GM12878 (cell line): ENCODE results near the gene RALGPS1. TPM values are rescaled to one million over a fixed set of nuclear protein-coding genes. Genes with fewer than 3 reads are reported as not detected.

Source experiments
- CBX3 ChIP-seq: fragments of 200-600 bp; sonication (generic); IDR thresholded peaks from 2 replicates; pipeline ENCODE4 v1.6.1; 2016; ENCODE audit warnings: low read depth, borderline replicate concordance
- EP300 ChIP-seq, 2 experiments: fragments of 150-350 bp in 1 of 2; IDR thresholded peaks; 2 replicates each; pipeline ENCODE4 v1.6.1; 2011 to 2012; ENCODE audit warnings: low read depth in 2 of 2, low read length in 2 of 2, borderline replicate concordance in 1 of 2, improper control_type of control experiment in 1 of 2, inconsistent platforms in 1 of 2; ENCODE audit not compliant: control insufficient read depth in 1 of 2
- ESRRA ChIP-seq: IDR thresholded peaks from 2 replicates; pipeline ENCODE4 v1.6.1; 2012; ENCODE audit warnings: mild to moderate bottlenecking, low read length, improper control_type of control experiment
- FOXK2 ChIP-seq: fragments of 450-650 bp; IDR thresholded peaks from 2 replicates; pipeline ENCODE4 v1.6.1; 2017; ENCODE audit warnings: mild to moderate bottlenecking, moderate library complexity
- GABPA ChIP-seq: IDR thresholded peaks from 2 replicates; pipeline ENCODE4 v1.6.1; 2014; ENCODE audit warnings: antibody characterized with exemption, low read depth, mild to moderate bottlenecking, inconsistent platforms
- IRF3 ChIP-seq: fragments of 450-650 bp; IDR thresholded peaks from 2 replicates; pipeline ENCODE4 v1.6.1; 2014; ENCODE audit warnings: mild to moderate bottlenecking
- JUND ChIP-seq: IDR thresholded peaks from 2 replicates; pipeline ENCODE4 v1.6.1; 2012; ENCODE audit warnings: low read depth, mild to moderate bottlenecking, low read length, improper control_type of control experiment, moderate library complexity
- RELA ChIP-seq: fragments of 450-650 bp; IDR thresholded peaks from 2 replicates; pipeline ENCODE4 v1.8.0; 2014; ENCODE audit warnings: borderline replicate concordance; ENCODE audit not compliant: partially characterized antibody
- TAF1 ChIP-seq: IDR thresholded peaks from 2 replicates; pipeline ENCODE4 v1.6.1; 2011; ENCODE audit warnings: mild to moderate bottlenecking, low read depth, low read length, borderline replicate concordance
- polyA plus RNA-seq, 11 experiments: library from polyadenylated mRNA; depleted of rRNA in 4 of 11; unstranded in 6 of 11; stranded (reverse) in 5 of 11; fragments of >200 nt; fragmentation: Nextera tagmentation in 4 of 11; fragmentation: Illumina TruSeq in 1 of 11; extraction: Ambion mirVana in 4 of 11; extraction: Trizol in 1 of 11; gene quantifications; 1 replicate in 1 of 11; 2 replicates in 10 of 11; pipeline versions ENCODE4 v1.2.1 to v1.2.3, GENCODE V29; 2011 to 2016; ENCODE audit warnings: inconsistent platforms in 2 of 11, missing spikeins in 2 of 11, low read depth in 1 of 11
- total RNA-seq, 4 experiments: library from RNA; depleted of rRNA in 3 of 4; stranded (reverse); fragments of >200 nt in 3 of 4; fragmentation: Illumina TruSeq in 1 of 4; extraction: Trizol in 1 of 4; gene quantifications; 2 replicates each; pipeline versions ENCODE4 v1.2.1 to v1.2.3, GENCODE V29; 2013 to 2021
- TF ChIP-seq, protein P1 (sequence below), 3 experiments: IDR thresholded peaks in 2 of 3; conservative IDR thresholded peaks in 1 of 3; 2 replicates each; pipeline ENCODE4 v1.5.1; 2011; ENCODE audit warnings: low read depth in 3 of 3, low read length in 3 of 3, mild to moderate bottlenecking in 3 of 3, control low read depth in 2 of 3, moderate library complexity in 2 of 3, inconsistent platforms in 1 of 3, mixed read lengths in 1 of 3; ENCODE audit not compliant: control insufficient read depth in 2 of 3, insufficient read depth in 1 of 3; ENCODE audit errors: extremely low read depth in 1 of 3
- TF ChIP-seq, protein P2 (sequence below): IDR thresholded peaks from 2 replicates; pipeline ENCODE4 v1.6.1; 2011; ENCODE audit warnings: low read depth, mild to moderate bottlenecking, low read length, moderate library complexity, borderline replicate concordance; ENCODE audit errors: extremely low read depth

The RALGPS1 gene
- total and polyA plus RNA-seq, 10 of the 15 experiments (the other 5 are each of a cell fraction or from before 2014, with no cell fraction given) = 0.13 to 5.6 (median 2.7) TPM

DNA sequence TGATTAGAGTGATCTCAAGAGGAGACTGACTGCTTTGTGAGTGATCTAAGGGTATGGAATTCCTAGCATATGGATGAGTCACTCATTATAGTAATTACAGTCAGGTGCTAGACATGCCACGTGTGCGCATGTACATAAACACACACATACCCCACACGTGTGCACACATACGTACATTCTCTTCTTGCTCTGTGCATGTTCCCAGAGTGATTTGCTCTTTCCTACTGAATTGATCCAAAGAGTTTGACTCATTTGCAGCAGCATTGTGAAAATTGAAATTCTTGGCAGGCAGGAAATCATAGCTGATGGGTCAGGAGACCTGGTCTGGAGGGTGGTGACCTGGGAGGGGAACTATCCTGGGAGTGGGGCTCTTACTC is 144.1 kb downstream of the RALGPS1 start (continued):
- TF ChIP-seq EP300 (IDR thresholded peaks at IDR 0.05; ENCODE audit: borderline replicate concordance in 1 of 2, control insufficient read depth in 1 of 2, low read depth in 2 of 2, low read length in 2 of 2) (no peak), JUND (no peak), ESRRA (no peak), FOXK2 (no peak), TAF1 (no peak), GABPA (no peak), IRF3 (no peak), CBX3 (no peak), RELA (no peak)
- TF ChIP-seq, protein P1, sequence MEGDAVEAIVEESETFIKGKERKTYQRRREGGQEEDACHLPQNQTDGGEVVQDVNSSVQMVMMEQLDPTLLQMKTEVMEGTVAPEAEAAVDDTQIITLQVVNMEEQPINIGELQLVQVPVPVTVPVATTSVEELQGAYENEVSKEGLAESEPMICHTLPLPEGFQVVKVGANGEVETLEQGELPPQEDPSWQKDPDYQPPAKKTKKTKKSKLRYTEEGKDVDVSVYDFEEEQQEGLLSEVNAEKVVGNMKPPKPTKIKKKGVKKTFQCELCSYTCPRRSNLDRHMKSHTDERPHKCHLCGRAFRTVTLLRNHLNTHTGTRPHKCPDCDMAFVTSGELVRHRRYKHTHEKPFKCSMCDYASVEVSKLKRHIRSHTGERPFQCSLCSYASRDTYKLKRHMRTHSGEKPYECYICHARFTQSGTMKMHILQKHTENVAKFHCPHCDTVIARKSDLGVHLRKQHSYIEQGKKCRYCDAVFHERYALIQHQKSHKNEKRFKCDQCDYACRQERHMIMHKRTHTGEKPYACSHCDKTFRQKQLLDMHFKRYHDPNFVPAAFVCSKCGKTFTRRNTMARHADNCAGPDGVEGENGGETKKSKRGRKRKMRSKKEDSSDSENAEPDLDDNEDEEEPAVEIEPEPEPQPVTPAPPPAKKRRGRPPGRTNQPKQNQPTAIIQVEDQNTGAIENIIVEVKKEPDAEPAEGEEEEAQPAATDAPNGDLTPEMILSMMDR (IDR thresholded peaks at IDR 0.05 in 2 of 3, conservative IDR thresholded peaks at IDR 0.05 in 1 of 3; ENCODE audit: control insufficient read depth in 2 of 3, extremely low read depth in 1 of 3, insufficient read depth in 1 of 3, low read depth in 3 of 3, low read length in 3 of 3) = no peak
- TF ChIP-seq, protein P2, sequence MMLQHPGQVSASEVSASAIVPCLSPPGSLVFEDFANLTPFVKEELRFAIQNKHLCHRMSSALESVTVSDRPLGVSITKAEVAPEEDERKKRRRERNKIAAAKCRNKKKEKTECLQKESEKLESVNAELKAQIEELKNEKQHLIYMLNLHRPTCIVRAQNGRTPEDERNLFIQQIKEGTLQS = no peak
